ENCODE measurements around the gene SYNDIG1.

DNA sequence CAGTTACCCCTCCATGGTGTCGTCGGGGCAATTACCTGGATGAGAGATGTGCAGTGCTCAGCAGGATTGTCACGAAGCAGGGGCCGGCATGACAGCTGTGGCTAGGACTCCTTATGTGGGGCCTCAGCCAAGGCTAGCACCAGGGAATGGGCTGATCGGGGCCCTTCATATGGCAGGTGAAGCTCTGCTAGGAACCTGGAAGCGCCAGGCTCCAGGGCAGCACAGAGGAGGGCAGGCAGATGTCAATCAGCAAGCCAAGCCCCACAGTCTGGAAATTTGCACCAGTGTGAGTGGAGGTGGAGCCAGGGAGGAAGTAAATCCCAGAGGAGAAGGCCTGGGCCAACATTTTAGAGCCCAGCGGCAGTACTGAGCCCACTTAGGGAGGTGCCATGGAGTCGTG is 21.2 kb downstream of the SYNDIG1 start:
- no peak for TF ChIP-seq EP300 (IDR thresholded peaks at IDR 0.05; ENCODE audit: low read depth)
- TF ChIP-seq, protein P1, sequence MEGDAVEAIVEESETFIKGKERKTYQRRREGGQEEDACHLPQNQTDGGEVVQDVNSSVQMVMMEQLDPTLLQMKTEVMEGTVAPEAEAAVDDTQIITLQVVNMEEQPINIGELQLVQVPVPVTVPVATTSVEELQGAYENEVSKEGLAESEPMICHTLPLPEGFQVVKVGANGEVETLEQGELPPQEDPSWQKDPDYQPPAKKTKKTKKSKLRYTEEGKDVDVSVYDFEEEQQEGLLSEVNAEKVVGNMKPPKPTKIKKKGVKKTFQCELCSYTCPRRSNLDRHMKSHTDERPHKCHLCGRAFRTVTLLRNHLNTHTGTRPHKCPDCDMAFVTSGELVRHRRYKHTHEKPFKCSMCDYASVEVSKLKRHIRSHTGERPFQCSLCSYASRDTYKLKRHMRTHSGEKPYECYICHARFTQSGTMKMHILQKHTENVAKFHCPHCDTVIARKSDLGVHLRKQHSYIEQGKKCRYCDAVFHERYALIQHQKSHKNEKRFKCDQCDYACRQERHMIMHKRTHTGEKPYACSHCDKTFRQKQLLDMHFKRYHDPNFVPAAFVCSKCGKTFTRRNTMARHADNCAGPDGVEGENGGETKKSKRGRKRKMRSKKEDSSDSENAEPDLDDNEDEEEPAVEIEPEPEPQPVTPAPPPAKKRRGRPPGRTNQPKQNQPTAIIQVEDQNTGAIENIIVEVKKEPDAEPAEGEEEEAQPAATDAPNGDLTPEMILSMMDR (IDR thresholded peaks at IDR 0.05) = no peak

Measured in transverse colon (tissue), 3 donors.